WTC11 (cell line): ENCODE measurements around the gene PDSS2. TPM values are rescaled to one million over a fixed set of nuclear protein-coding genes. Genes with fewer than 3 reads are reported as not detected.
A peak's percentile ranks its signal among the peaks of the same experiment; 100 is the strongest.

Experiments
- ATAC-seq: fragments of 200-7000 bp; cut with Tn5 transposase; 2 replicates; pipeline ENCODE4 v1.10.0; 2021; ENCODE audit warnings: mild to moderate bottlenecking, moderate library complexity
- CTCF ChIA-PET: fragments of 300-600 bp; sonication (Branson Sonifier 250); formaldehyde crosslinking; loops from one replicate; lab custom pipeline; 2021; ENCODE audit warnings: antibody characterized with exemption; lab: Charles Lee
- POLR2A ChIA-PET: fragments of 350-600 bp; sonication (Branson Sonifier 250); formaldehyde crosslinking; loops from one replicate; lab custom pipeline; 2021; ENCODE audit warnings: antibody characterized with exemption; lab: Charles Lee
- DNase-seq: peaks from one replicate; pipeline ENCODE4 v3.0.0; 2021; ENCODE audit warnings: low spot score
- H3K27ac Mint-ChIP-seq: 2 replicates; pipeline ENCODE4 v1.8.0; 2021; ENCODE audit warnings: mixed read lengths
- H3K27me3 Mint-ChIP-seq: 2 replicates; pipeline ENCODE4 v1.8.0; 2021; ENCODE audit warnings: low read depth, mild to moderate bottlenecking, moderate library complexity, mixed read lengths
- H3K36me3 Mint-ChIP-seq: 2 replicates; pipeline ENCODE4 v1.8.0; 2021; ENCODE audit warnings: mixed read lengths
- H3K4me1 Mint-ChIP-seq: 2 replicates; pipeline ENCODE4 v1.8.0; 2022; ENCODE audit warnings: mixed read lengths
- H3K4me3 Mint-ChIP-seq: 2 replicates; pipeline ENCODE4 v1.8.0; 2021; ENCODE audit warnings: mild to moderate bottlenecking, moderate library complexity, mixed read lengths
- H3K9me3 Mint-ChIP-seq: 2 replicates; pipeline ENCODE4 v1.8.0; 2021; ENCODE audit warnings: mixed read lengths
- AFF4 ChIP-seq: sonication (generic); formaldehyde crosslinking; IDR thresholded peaks from 2 replicates; pipeline ENCODE4 v1.8.1; 2023; ENCODE audit warnings: mild to moderate bottlenecking, missing genetic modification reagents, borderline replicate concordance
- E2F4 ChIP-seq: sonication (generic); formaldehyde crosslinking; IDR thresholded peaks from 2 replicates; pipeline ENCODE4 v1.8.1; 2022; ENCODE audit warnings: low read depth, mild to moderate bottlenecking, moderate library complexity, missing genetic modification reagents, borderline replicate concordance
- ESRRA ChIP-seq: sonication (generic); formaldehyde crosslinking; IDR thresholded peaks from 2 replicates; pipeline ENCODE4 v1.8.1; 2022; ENCODE audit warnings: mild to moderate bottlenecking, missing genetic modification reagents, borderline replicate concordance
- FOXP1 ChIP-seq: sonication (generic); formaldehyde crosslinking; IDR thresholded peaks from 2 replicates; pipeline ENCODE4 v1.8.0; 2022; ENCODE audit warnings: missing genetic modification reagents, mild to moderate bottlenecking, moderate library complexity, borderline replicate concordance
- HMGXB4 ChIP-seq: sonication (generic); formaldehyde crosslinking; IDR thresholded peaks from 2 replicates; pipeline ENCODE4 v1.8.1; 2023; ENCODE audit warnings: mild to moderate bottlenecking, moderate library complexity, missing genetic modification reagents
- IRF2 ChIP-seq: sonication (generic); formaldehyde crosslinking; IDR thresholded peaks from 2 replicates; pipeline ENCODE4 v1.8.0; 2022; ENCODE audit warnings: low read depth, missing genetic modification reagents, borderline replicate concordance
- JUN ChIP-seq: sonication (generic); formaldehyde crosslinking; IDR thresholded peaks from 2 replicates; pipeline ENCODE4 v1.8.0; 2023; ENCODE audit warnings: mild to moderate bottlenecking, missing genetic modification reagents
- MAX ChIP-seq: sonication (generic); formaldehyde crosslinking; IDR thresholded peaks from 2 replicates; pipeline ENCODE4 v1.8.0; 2022; ENCODE audit warnings: mild to moderate bottlenecking, missing genetic modification reagents
- MLX ChIP-seq: sonication (generic); formaldehyde crosslinking; IDR thresholded peaks from 2 replicates; pipeline ENCODE4 v1.8.1; 2023; ENCODE audit warnings: mild to moderate bottlenecking, missing genetic modification reagents, moderate library complexity
- NFATC4 ChIP-seq: fragments of 250-450 bp; sonication (Bioruptor Pico); IDR thresholded peaks from 2 replicates; pipeline ENCODE4 v1.9.0; 2021; ENCODE audit warnings: mild to moderate bottlenecking
- NR3C1 ChIP-seq: sonication (generic); formaldehyde crosslinking; conservative IDR thresholded peaks from 2 replicates; pipeline ENCODE4 v1.8.1; 2023; ENCODE audit warnings: low read depth, mild to moderate bottlenecking, missing genetic modification reagents
- OVOL2 ChIP-seq: fragments of 250-450 bp; sonication (Bioruptor Pico); IDR thresholded peaks from 2 replicates; pipeline ENCODE4 v1.9.0; 2021; ENCODE audit warnings: mild to moderate bottlenecking, borderline replicate concordance
- STAT6 ChIP-seq: sonication (generic); formaldehyde crosslinking; conservative IDR thresholded peaks from 2 replicates; pipeline ENCODE4 v1.8.1; 2023; ENCODE audit warnings: mild to moderate bottlenecking, low read depth, missing genetic modification reagents, moderate library complexity
- TCF7 ChIP-seq: sonication (generic); formaldehyde crosslinking; IDR thresholded peaks from 2 replicates; pipeline ENCODE4 v1.8.0; 2022; ENCODE audit warnings: mild to moderate bottlenecking, low read depth, missing genetic modification reagents, moderate library complexity
- TEAD4 ChIP-seq: sonication (generic); formaldehyde crosslinking; IDR thresholded peaks from 2 replicates; pipeline ENCODE4 v1.8.0; 2022; ENCODE audit warnings: mild to moderate bottlenecking, missing genetic modification reagents
- TP53 ChIP-seq: sonication (generic); formaldehyde crosslinking; IDR thresholded peaks from 2 replicates; pipeline ENCODE4 v1.8.1; 2023; ENCODE audit warnings: mild to moderate bottlenecking, missing genetic modification reagents
- ZBTB21 ChIP-seq: sonication (generic); formaldehyde crosslinking; IDR thresholded peaks from 2 replicates; pipeline ENCODE4 v1.8.1; 2023; ENCODE audit warnings: mild to moderate bottlenecking, missing genetic modification reagents, borderline replicate concordance
- ZMAT4 ChIP-seq: fragments of 250-450 bp; sonication (Bioruptor Pico); IDR thresholded peaks from 2 replicates; pipeline ENCODE4 v1.9.0; 2021; ENCODE audit warnings: mild to moderate bottlenecking
- ZNF416 ChIP-seq: fragments of 250-450 bp; sonication (Bioruptor Pico); IDR thresholded peaks from 2 replicates; pipeline ENCODE4 v1.9.0; 2021; ENCODE audit warnings: mild to moderate bottlenecking, inconsistent platforms
- ZNF423 ChIP-seq: fragments of 250-450 bp; sonication (Bioruptor Pico); IDR thresholded peaks from 2 replicates; pipeline ENCODE4 v2.1.2; 2022; ENCODE audit warnings: mild to moderate bottlenecking, moderate library complexity
- ZSCAN18 ChIP-seq: fragments of 250-450 bp; sonication (Bioruptor Pico); IDR thresholded peaks from 2 replicates; pipeline ENCODE4 v2.1.2; 2022; ENCODE audit warnings: mild to moderate bottlenecking, moderate library complexity
- total RNA-seq: library from RNA; stranded (reverse); gene quantifications from 3 replicates; pipeline ENCODE4 v1.2.3, GENCODE V29; 2021

The PDSS2 gene
- total RNA-seq, 1 experiment from 2014 or later: 18.3 TPM

GRCh38 chr6:107342144-107342543, 117.2 kb downstream of the PDSS2 start:
- no peak for DNase-seq
- no peak for TF ChIP-seq HMGXB4
- TF ChIP-seq ZBTB21 (CRISPR knock-in tag): no peak
- TF ChIP-seq NFATC4: no peak
- no peak for TF ChIP-seq ZNF416 (CRISPR knock-in tag)
- no peak for TF ChIP-seq ZMAT4 (CRISPR knock-in tag)
- TF ChIP-seq FOXP1 (CRISPR knock-in tag): no peak
- TF ChIP-seq E2F4 (CRISPR knock-in tag): no peak
- no peak for TF ChIP-seq TP53 (CRISPR knock-in tag)
- no peak for TF ChIP-seq JUN (CRISPR knock-in tag)
- no peak for TF ChIP-seq NR3C1 (CRISPR knock-in tag)
- TF ChIP-seq ZSCAN18: no peak
- no peak for TF ChIP-seq AFF4 (CRISPR knock-in tag)
- no peak for TF ChIP-seq MLX (CRISPR knock-in tag)
- no peak for TF ChIP-seq MAX
- no peak for TF ChIP-seq ESRRA (CRISPR knock-in tag)
- peak overlapping the region; percentile 34; the same call in 1 of the 2 replicates for H3K27ac Mint-ChIP-seq
- no peaks in the 10 kb centered on the region for H3K36me3 Mint-ChIP-seq
- H3K4me1 Mint-ChIP-seq: peaks cover 12% of the 10 kb centered on the region
- ChIA-PET POLR2A (no interaction called here), CTCF (interaction anchor here (1.0 to 1.9 kb wide), 2 partner anchors 13 to 24 kb away, joined by 4 to 8 read pairs; no protein-coding TSS in a partner anchor)
- no peak overlapping the region for H3K4me3 Mint-ChIP-seq
- H3K9me3 Mint-ChIP-seq: no peaks in the 10 kb centered on the region
- no peak for ATAC-seq
- no peaks in the 10 kb centered on the region for H3K27me3 Mint-ChIP-seq

GRCh38 chr6:107340881-107341280, 118.5 kb downstream of the PDSS2 start:
- no peaks in the 10 kb centered on the region for H3K27me3 Mint-ChIP-seq
- no peak for ATAC-seq
- DNase-seq: no peak
- peaks cover 12% of the 10 kb centered on the region for H3K4me1 Mint-ChIP-seq
- no peaks in the 10 kb centered on the region for H3K36me3 Mint-ChIP-seq
- ChIA-PET POLR2A (no interaction called here), CTCF (interaction anchor here (1.0 to 1.9 kb wide), 2 partner anchors 23 to 192 kb away, joined by 4 to 8 read pairs; no protein-coding TSS in a partner anchor)
- H3K9me3 Mint-ChIP-seq: no peaks in the 10 kb centered on the region
- H3K27ac Mint-ChIP-seq: no peak overlapping the region
- no peak overlapping the region for H3K4me3 Mint-ChIP-seq
- TF ChIP-seq IRF2: no peak
- no peak for TF ChIP-seq STAT6
- TF ChIP-seq ZNF423 (CRISPR knock-in tag): no peak
- no peak for TF ChIP-seq TCF7
- no peak for TF ChIP-seq OVOL2 (CRISPR knock-in tag)
- no peak for TF ChIP-seq HMGXB4
- TF ChIP-seq TEAD4: no peak
